ENCODE results near the gene ZNRF2.
"Not testable (repeated sequence)": the region's sequence is repeated elsewhere in the genome, so short reads cannot be mapped to it uniquely, and the experiment has no call there.

DNA sequence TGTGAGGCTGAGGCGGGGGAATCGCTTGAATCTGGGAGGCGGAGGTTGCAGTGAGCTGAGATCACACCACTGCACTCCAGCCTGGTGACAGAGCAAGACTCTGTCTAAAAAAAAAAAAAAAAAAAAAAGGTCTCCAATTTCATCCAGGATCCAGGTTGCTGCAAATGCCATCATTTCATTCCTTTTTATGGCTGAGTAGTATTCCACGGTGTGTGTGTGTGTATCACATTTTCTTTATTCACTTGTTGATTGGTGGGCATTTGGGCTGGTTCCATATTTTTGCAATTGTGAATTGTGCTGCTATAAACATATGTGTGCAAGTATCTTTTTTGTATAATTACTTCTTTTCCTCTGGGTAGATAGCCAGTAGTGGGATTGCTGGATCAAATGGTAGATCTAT is 19.2 kb upstream of the ZNRF2 start:
- TF ChIP-seq CTCF (IDR thresholded peaks at IDR 0.05; ENCODE audit: poor library complexity); EZH2 (IDR thresholded peaks at IDR 0.05; ENCODE audit: borderline replicate concordance); EZH2phosphoT487 (IDR thresholded peaks at IDR 0.05; ENCODE audit: low read depth, severe bottlenecking, unreplicated experiment): not testable (repeated sequence)
